Measurements from ENCODE around the gene TBX20.
"Not testable (repeated sequence)": the region's sequence is repeated elsewhere in the genome, so short reads cannot be mapped to it uniquely, and the experiment has no call there.

Gene TBX20

DNA sequence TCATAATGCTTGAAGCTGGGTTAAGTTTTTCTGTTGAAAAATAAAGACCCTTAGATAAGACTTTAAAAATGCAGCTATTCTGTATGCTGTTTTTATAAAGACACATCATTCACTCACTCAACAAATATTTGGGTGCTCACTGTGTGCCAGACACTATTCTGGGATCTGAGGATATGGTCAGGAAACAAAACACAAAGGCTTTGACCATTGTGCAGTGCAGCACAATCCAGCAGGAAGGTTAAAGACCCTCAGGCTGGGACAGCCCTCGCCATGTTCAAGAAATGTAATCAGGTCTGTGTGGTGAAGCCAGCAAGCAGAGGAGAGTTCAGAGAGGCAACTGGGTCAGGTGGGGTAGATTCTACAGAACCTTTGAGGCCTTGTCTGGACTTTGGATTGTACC, 31.5 kb downstream of the TBX20 start:
- in situ Hi-C loops (cut with MboI; ENCODE audit: low sequenced_read_pairs): not testable (repeated sequence)

DNA sequence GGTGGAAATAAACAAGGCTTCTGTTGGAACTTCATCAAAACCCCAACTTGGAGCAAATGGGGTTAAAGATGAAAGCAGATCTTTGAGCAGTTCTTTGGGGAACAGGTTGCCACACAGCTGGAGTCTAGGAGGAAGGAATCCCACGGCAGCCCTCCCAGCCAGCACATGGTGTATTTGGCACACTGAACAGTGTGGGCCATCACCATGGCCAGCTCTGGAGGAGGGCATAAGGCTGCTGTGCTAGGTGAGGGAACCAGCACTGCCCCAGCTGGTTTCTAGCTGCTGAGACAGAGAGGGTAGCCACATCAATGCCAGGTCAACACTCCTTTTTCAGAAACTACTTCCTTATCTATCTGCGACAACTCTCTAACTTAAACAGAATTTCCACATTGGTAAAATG, 33.7 kb downstream of the TBX20 start:
- in situ Hi-C loops (cut with MboI; ENCODE audit: low sequenced_read_pairs): not testable (repeated sequence)

DNA sequence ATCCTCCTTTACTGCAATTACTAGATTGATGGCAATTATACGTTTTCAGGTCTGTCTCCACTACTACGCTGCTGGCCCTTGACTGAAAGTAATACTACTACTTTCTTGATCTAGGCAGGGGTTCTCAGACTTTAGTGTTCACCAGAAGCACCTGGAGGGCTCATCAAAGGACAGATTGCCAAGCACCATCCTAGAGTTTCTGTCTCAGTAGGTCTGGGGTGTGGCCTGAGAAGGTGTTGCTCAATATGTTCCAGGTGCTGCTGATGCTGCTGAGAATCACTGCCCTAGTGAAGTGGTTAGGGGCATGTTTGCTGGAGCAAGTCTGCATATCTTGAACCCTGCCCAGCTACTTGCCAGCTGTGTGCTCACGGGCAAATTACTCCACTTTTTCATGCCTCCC, 37.9 kb downstream of the TBX20 start:
- in situ Hi-C loops (cut with MboI; ENCODE audit: low sequenced_read_pairs): not testable (repeated sequence)

DNA sequence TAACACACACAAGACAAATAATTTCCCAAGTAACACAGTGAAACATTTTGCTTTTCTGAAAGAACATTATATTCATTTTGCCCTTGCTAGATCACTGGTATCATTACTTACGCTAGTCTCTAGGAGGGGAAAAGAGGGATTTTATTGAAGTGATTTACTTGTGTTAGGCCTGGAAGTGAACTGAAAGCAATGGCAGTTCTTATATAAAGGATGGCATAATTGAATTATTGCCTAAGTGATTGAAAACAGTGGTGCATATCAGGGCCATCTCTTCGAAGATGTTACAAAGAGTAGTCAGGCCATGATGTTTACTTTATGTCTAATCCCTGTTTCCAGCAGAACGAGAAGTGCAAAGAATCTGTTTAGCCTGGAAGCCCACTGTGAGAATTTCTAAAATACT, 38.8 kb downstream of the TBX20 start:
- in situ Hi-C loops (cut with MboI; ENCODE audit: low sequenced_read_pairs): not testable (repeated sequence)

DNA sequence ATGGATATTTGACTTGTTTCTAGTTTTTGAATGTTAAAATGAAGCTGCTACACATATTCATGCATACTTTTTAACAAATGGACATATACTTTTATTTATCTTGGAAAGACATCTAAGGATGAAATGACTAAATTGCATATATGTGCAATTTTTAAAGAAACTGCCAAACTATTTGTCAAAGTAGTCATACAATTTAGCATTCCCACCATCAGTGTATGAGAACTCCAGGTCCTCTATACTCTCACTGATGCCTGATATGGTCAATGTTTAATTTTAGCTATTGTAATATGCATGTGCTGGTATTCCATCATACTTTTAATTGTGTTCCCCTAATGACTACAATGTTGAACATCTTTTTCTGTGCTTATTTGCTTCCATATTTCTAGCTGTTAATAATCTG, 47.0 kb downstream of the TBX20 start:
- in situ Hi-C loops (cut with MboI; ENCODE audit: low sequenced_read_pairs): not testable (repeated sequence)

DNA sequence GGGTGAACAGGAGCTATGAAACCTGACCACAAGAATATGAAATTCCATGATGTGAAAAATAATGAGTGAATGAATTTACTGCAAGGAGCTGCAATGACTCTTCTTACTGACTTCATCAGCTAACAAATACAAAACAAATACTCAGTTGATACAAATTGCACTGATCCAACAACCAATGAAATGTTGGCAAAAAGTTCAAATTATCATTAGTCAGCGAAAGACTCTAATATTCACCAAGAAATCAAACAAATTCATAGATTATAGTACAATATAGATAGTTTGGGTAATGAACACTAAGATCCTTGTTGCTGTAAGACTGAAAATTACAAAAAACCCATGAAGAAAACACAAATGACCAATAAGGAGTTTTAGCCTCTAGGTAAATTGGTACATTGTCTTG, 49.0 kb downstream of the TBX20 start:
- in situ Hi-C loops (cut with MboI; ENCODE audit: low sequenced_read_pairs): not testable (repeated sequence)

DNA sequence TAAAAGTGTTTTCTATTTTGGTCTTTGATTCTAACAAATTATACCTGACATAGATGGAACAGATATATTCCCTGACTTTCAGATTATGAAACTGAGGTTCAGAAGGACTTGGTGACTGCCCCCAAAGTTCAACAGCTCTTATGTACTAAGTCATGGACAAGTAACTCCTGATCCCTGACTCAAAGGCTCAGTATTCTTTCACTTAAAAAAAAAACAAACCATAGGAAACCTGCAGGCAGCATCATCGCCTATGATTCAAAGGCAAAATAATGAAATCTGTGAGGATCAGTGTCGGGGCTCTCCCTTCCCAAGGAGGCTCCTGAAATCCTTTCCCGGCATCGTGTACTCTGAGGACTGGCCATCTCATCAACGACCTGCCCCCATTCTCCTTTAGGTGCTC, 49.9 kb downstream of the TBX20 start:
- in situ Hi-C loops (cut with MboI; ENCODE audit: low sequenced_read_pairs): not testable (repeated sequence)

DNA sequence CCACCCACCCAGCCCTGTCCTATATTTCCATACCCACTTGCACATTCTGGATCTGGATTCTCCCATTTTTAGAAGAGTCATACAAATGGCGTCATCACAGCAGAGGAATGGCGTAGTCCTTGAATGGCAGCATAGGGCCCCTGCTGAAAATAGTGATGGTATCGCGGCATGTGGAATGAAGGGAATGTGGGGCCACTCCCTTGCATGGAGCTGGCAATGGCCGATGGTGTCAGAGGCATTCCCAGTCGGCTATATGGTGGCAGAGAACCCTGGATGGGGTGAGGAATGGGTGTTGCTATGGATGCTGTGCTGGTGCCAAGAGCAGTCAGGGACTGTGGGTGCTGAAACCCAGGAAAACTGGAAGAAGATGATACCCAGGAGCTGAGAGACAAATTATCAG, 51.5 kb downstream of the TBX20 start:
- in situ Hi-C loops (cut with MboI; ENCODE audit: low sequenced_read_pairs): not testable (repeated sequence)

DNA sequence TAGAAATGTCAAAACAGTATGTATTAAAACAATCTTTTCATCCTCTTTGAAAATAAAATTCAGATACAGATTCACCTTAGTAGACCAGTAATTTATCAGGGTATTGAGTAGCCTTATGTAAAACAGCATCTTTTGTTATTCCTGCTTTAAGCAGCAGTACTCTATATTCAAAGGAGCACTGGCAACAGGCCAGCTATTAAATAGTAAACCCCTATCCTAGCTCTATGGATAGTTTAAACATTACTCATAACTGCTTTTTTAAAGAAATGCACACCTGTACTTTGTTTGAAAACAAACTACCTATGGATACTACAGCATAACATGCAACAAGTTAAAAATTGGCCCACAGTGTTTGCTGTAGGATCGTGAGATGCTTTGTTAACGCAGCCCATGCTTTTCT, 53.7 kb downstream of the TBX20 start:
- in situ Hi-C loops (cut with MboI; ENCODE audit: low sequenced_read_pairs): not testable (repeated sequence)

DNA sequence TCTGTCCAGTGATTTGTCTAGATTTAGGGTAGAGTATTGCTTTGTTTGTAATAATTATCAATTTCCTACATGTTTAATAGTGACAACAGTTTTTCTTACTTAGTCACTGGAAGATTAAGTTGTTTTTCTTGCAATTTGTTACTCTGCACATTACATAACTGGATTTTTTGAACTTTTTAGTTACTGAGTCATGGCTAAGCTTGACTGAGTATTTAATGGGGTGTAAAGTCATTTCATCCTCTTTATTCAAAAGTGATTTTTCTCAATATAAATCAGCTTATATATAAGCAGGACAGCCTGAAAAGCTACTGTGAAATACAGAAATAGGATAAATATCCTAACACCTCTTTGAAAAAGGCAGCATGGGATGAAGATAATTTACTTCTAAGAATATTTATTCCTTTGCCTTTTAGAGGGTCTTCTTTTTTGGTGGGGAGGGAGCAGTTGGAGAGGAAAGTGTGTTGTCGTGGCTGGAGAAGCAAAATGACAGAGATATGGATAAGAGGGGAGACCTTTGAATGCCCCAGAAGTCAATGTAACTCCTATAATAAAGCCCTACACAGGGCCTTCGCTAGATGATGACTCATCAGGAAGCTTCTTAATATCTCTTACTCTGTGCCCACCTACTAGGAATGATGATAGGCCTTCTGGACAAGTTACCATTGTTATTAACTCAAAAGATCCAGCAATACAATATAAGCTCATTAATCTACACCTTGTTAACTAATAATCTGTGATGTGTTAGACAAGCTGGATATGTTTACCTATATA, 55.3 kb downstream of the TBX20 start:
- in situ Hi-C loops (cut with MboI; ENCODE audit: low sequenced_read_pairs): not testable (repeated sequence)

DNA sequence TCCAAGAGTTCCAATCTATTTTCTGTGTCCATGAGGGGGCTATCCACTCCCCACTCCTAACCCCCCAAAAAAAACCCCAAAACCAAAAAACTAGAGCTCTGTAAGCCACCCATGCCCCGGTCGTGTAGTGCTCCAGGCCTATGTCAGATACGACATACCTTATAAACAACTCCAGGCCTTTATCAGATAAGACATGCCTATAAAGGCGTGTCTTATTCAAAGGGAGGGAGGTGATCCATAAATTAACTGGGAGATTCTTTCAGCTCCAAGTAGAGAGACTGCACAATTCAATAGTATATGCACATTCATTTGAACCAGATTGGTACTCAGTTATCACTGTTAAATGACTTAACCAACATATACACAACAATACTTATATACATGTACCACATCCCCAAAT, 62.3 kb downstream of the TBX20 start:
- in situ Hi-C loops (cut with MboI; ENCODE audit: low sequenced_read_pairs): not testable (repeated sequence)

DNA sequence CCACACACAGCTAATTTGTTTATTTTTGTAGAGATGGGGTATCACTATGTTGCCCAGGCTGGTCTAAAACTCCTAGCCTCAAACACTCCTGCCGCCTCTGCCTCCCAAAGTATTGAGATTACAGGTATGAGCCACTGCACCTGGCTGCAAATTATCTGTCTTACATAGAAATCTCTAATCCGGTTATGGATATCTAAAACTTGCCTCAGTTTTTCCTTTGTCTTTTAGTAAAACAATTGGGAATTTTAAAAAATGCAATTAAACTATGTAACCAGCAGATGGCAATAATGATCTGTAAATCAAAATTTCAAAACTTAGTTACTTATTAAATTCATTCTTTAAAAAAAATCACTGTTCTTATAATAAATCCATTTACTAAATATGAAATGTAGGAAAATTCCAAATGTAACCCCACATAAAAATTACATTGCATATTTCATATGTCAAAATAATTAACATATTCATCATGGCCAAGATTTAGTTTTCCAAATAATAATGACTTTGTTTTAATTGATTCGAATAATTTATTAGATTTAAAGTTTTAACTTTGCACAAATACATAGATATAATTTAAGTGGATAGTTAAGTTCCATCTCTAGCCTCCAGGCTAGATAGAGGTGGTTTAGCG, 63.6 kb downstream of the TBX20 start:
- in situ Hi-C loops (cut with MboI; ENCODE audit: low sequenced_read_pairs): not testable (repeated sequence)

DNA sequence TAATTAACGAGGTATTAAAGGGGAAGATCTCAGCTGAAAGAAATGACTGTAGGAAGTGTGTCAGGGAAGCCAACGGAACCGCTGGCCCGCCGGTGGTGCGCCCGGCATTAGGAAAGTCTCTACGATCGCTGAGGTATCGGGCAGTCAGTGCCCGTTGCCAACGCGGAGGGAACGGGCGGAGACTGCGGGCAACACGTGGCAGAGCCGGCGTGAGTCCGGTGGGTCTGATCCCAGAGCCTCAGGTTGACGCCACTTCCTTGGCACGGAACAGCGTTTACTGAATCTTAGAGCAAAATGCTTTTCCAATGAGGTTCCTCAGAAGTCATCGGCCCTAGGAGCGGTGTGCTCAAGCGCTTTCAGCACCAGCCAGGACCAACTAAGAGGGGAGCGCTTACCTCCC, 67.1 kb downstream of the TBX20 start:
- in situ Hi-C loops (cut with MboI; ENCODE audit: low sequenced_read_pairs): not testable (repeated sequence)

DNA sequence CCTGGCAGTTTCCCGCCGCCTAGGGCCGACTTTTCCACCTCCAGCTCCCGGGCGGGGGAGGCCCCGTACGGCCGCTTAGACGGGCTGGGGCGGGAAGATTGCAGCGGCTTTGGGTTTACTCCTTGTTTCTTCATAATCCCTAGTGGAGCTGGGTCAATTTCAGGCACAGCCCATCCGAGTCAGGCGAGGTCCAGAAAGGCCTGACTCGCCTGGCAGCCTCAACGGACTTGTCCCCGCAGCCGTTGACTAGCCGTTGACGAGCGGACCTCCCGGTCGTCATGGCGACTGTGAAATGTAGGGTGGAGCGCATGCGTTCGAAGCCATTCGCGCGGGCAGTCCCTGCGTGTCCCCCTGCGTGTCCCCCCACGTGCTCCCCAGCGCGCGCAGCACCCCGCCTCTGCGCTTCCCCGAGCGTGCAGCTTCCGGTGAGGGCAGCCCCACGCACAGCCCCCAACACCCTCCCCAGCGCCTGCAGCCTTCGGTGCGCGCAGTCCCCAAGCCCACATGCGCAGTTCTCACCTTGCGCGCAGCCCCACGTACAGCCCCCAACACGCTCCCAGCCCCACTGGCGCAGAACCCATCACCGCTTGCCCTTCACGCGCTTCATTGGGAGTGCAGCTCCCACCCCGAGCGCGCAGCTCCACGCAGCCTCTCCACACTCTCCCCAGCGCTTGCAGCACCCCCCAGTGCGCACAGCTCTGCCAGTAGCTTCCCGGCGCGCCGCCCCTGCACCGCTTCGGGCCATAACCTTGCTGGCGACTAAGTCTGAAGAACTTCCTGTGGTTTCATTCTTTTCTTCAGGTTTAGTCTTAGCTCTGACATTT, 67.8 kb downstream of the TBX20 start:
- in situ Hi-C loops (cut with MboI; ENCODE audit: low sequenced_read_pairs): no loop called here

DNA sequence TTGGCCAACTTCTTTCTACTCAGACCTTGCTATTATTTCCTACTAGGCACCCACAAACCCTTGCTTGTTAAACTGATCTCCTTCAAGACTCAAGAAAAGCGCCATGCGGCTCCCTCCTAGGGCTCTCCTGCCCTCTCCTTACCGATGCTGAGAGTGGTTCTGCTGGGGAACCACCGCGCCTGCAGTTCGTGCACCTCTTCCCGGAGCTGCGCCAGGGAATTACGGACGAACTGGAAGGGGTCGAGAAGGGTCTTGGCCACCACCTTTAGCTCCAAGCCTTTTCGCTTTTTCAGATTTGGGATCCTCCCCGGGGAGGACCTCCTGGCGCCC, 68.4 kb downstream of the TBX20 start:
- in situ Hi-C loops (cut with MboI; ENCODE audit: low sequenced_read_pairs): not testable (repeated sequence)

DNA sequence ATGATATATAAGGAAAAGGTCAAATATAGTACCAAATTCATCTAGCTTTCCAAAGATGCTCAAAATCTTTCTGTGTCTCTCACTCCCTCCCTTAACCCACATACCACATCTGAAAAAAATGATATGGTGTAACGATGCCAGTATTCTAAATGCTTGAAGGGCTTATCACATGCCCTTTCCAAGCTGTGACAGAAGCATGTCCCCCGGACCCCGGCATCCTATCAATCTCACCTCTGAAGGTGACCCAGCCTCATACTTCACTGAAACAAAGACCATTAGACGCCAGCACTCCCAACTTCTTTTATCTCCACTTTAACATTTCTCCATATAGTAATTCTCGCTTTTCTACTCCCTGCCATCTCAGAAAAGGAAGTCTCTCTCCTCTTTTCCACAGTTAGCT, 68.9 kb downstream of the TBX20 start:
- in situ Hi-C loops (cut with MboI; ENCODE audit: low sequenced_read_pairs): not testable (repeated sequence)

DNA sequence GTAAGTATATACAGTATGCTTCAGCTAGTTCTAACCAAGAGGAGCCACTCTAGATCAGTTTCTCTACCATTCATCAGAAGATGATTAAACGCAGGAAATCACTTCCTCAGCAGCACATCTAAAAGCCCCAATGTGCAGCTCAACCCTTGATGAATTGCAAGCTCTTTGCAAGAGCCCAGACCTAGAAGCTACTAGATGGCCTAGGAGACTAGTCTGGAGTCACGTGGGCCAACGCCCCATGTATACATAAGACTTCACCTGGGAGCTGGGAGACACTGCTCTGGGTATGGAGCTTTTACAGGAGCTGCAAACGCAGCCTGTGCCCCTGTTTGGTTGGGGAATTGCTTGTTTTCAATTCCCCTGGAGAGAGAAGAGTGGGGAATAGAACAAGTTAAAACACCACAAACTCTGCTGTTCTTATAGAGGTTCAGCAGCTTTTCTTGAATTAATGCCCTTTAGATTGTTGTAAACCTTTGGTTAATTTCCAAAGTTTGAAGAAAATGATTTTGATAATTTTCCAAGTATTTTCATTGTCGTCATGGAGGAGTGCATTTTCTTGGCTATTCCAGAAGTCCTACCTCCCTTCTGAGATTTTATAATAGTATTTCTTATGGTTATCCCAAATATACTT, 69.9 kb downstream of the TBX20 start:
- in situ Hi-C loops (cut with MboI; ENCODE audit: low sequenced_read_pairs): not testable (repeated sequence)

DNA sequence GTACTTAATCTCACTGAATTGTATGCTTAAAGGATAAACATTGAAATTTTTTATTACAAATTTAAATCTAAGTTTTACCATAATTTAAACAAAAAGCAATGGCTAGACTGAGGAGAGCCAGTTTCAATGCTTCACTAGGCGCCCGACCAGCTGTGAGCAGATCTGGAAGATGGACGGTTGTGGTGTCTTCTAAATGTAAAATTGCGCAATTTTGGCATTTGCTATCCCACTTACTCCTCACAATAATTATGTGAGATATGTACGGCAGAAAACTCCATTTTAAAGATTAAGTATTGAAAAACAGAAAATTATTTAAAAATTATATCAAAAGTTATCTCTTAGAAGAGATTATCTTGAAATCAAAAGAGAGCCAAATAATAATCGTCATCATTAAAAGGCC, 73.2 kb downstream of the TBX20 start:
- in situ Hi-C loops (cut with MboI; ENCODE audit: low sequenced_read_pairs): not testable (repeated sequence)

DNA sequence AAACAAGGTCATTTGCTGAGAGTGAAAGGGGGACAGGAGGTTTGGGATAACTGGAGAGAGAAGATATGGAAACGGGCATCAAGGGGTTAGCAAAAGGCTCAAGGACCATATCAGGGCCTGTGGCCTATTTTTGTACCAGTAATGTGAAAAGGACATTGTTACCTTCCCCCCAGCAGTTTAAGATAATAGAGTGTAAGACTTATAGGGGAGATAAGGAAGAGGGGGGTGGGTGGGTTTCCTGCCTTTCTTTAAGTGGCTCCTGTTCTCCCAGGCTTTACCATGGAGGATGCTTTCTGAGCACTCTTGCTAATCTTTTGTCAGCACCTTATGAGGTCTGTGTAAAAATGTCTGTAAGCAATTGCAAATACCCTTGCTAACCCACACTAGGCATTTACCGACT, 80.7 kb downstream of the TBX20 start:
- in situ Hi-C loops (cut with MboI; ENCODE audit: low sequenced_read_pairs): not testable (repeated sequence)

DNA sequence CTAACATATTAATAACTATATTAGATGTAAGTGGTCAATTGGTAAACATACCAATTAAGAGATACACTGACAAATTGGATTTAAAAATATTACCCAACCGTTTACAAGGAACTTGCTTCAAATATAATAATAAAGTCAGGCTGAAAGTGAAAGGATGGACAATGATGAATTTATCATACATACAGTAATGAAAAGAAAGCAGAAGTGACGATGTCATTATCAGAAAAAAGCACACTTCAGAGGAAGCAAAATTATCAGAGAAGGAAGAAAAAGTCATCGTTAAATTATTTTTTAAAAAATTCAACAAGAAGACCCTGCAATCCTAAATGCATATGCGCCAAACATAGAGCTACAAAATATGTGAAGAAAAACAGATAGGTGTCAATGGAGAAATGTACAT, 81.8 kb downstream of the TBX20 start:
- in situ Hi-C loops (cut with MboI; ENCODE audit: low sequenced_read_pairs): not testable (repeated sequence)

DNA sequence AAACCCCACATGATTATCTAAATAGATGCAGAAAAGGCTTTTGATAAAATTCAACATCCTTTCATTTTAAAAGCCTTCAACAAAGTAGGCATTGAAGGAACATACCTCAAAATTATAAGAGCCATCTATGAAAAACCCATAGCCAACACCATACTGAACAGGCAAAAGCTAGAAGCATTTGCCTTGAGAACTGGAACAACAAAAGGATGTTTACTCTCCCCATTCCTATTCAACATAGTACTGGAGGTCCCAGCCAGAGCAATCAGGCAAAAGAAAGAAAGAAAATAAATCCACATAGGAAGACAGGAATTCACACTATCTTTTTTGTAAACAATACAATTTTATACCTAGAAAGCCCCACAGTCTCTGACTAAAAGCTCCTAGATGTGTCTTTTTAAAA, 86.2 kb downstream of the TBX20 start:
- in situ Hi-C loops (cut with MboI; ENCODE audit: low sequenced_read_pairs): not testable (repeated sequence)

Data from HL-60/S4 treated with retinoic acid at 250 ng/mL for 4 days and 3 days (cell line).